ENCODE data around the gene NXF2.
"Not testable (repeated sequence)": the region's sequence is repeated elsewhere in the genome, so short reads cannot be mapped to it uniquely, and the experiment has no call there.

The NXF2 gene

DNA sequence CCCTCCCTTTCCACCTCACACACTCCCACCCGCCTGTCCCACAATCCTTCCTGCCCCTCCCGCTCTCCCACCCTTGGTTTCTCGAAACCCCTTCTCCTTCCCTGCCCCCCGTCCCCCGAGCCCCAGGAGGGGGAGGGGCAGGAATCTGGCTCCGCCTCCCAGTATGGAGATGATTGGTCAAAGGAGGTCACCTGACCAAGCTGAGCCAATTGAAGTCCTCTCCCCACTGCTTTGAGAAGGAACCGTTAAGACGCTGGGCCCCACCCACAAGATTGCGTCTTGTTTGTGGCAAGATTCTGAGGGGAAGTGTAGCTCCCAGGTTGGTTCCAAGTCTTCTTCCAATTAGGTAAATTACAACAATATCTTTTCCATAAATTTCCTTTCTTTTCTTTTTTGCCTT lies at the start of gene NXF2:
TSS of gene NXF2 (plus strand) at position 275 of the 400 bp plus-strand sequence. CDS start 59,912 bp downstream, outside the sequence.
- not testable (repeated sequence) for H3K27ac ChIP-seq (ENCODE audit: low read depth, low read length); H3K4me1 ChIP-seq (ENCODE audit: control insufficient read depth, low read length); H3K9me3 ChIP-seq (ENCODE audit: control insufficient read depth, insufficient read depth, low read length); H3K4me3 ChIP-seq (ENCODE audit: low read length); H4K20me1 ChIP-seq (ENCODE audit: control insufficient read depth, insufficient read depth, low read depth, low read length); H3F3A ChIP-seq (ENCODE audit: control insufficient read depth, insufficient read depth); H3K36me3 ChIP-seq (ENCODE audit: control insufficient read depth, low read length); H3K27me3 ChIP-seq (ENCODE audit: control insufficient read depth, low read length); H3K4me2 ChIP-seq (ENCODE audit: low read length); H3K79me2 ChIP-seq (ENCODE audit: control insufficient read depth, low read length); H3K9me2 ChIP-seq (replicated peaks; ENCODE audit: control insufficient read depth, low read length)

GRCh38 chrX:102207940-102208339 lies 39.0 kb upstream of the NXF2 start:
- not testable (repeated sequence) for H3K27me3 ChIP-seq (ENCODE audit: control insufficient read depth, low read length); H3K79me2 ChIP-seq (ENCODE audit: control insufficient read depth, low read length); H3K4me1 ChIP-seq (ENCODE audit: control insufficient read depth, low read length)

GRCh38 chrX:102214986-102215385 lies 32.0 kb upstream of the NXF2 start, which contains the start of gene TCP11X1:
TCP11X1 (plus strand) TSS chrX:102215301.
- not testable (repeated sequence) for H3K36me3 ChIP-seq (ENCODE audit: control insufficient read depth, low read length); H4K20me1 ChIP-seq (ENCODE audit: control insufficient read depth, insufficient read depth, low read depth, low read length); H3K27ac ChIP-seq (ENCODE audit: low read depth, low read length); H3K9me2 ChIP-seq (replicated peaks; ENCODE audit: control insufficient read depth, low read length); H3K4me1 ChIP-seq (ENCODE audit: control insufficient read depth, low read length); H3K4me3 ChIP-seq (ENCODE audit: low read length); H3K9me3 ChIP-seq (ENCODE audit: control insufficient read depth, insufficient read depth, low read length); H3F3A ChIP-seq (ENCODE audit: control insufficient read depth, insufficient read depth); H3K4me2 ChIP-seq (ENCODE audit: low read length); H3K79me2 ChIP-seq (ENCODE audit: control insufficient read depth, low read length); H3K27me3 ChIP-seq (ENCODE audit: control insufficient read depth, low read length)

More at GRCh38 chrX:102207940-102208339, 39.0 kb upstream of the NXF2 start:
- H3K4me3 ChIP-seq (ENCODE audit: low read length); H3K36me3 ChIP-seq (ENCODE audit: control insufficient read depth, low read length); H4K20me1 ChIP-seq (ENCODE audit: control insufficient read depth, insufficient read depth, low read depth, low read length); H3F3A ChIP-seq (ENCODE audit: control insufficient read depth, insufficient read depth); H3K9me3 ChIP-seq (ENCODE audit: control insufficient read depth, insufficient read depth, low read length); H3K9me2 ChIP-seq (replicated peaks; ENCODE audit: control insufficient read depth, low read length); H3K27ac ChIP-seq (ENCODE audit: low read depth, low read length); H3K4me2 ChIP-seq (ENCODE audit: low read length): not testable (repeated sequence)

DNA sequence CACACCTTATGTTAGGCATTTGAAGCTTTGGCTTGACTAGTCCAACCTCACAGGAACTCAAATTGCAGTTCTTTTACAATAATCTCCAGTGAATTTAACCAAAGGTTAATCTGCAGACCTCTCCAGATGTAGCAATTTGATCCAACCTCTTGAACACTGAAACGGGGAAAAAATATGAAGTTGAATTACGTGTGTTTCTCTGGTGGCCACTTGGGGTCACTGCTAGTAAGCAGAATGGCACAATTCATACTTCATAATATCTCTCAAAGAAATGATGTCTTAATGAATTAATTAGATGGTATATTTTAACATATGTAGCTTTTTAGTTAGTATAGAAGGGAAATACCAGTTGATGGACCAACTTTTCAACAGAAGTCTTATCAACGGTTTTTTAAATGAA lies 30.5 kb upstream of the NXF2 start:
- not testable (repeated sequence) for H3K9me2 ChIP-seq (replicated peaks; ENCODE audit: control insufficient read depth, low read length); H3K27ac ChIP-seq (ENCODE audit: low read depth, low read length); H3K4me3 ChIP-seq (ENCODE audit: low read length); H3F3A ChIP-seq (ENCODE audit: control insufficient read depth, insufficient read depth); H3K4me1 ChIP-seq (ENCODE audit: control insufficient read depth, low read length); H3K36me3 ChIP-seq (ENCODE audit: control insufficient read depth, low read length); H3K27me3 ChIP-seq (ENCODE audit: control insufficient read depth, low read length); H3K79me2 ChIP-seq (ENCODE audit: control insufficient read depth, low read length); H3K4me2 ChIP-seq (ENCODE audit: low read length); H3K9me3 ChIP-seq (ENCODE audit: control insufficient read depth, insufficient read depth, low read length); H4K20me1 ChIP-seq (ENCODE audit: control insufficient read depth, insufficient read depth, low read depth, low read length)

- H3K36me3 ChIP-seq (ENCODE audit: control insufficient read depth, low read length); H3K27ac ChIP-seq (ENCODE audit: low read depth, low read length): not testable (repeated sequence)
These were observed 11.3 kb upstream of the NXF2 start for GRCh38 chrX:102235678-102236077.

DNA sequence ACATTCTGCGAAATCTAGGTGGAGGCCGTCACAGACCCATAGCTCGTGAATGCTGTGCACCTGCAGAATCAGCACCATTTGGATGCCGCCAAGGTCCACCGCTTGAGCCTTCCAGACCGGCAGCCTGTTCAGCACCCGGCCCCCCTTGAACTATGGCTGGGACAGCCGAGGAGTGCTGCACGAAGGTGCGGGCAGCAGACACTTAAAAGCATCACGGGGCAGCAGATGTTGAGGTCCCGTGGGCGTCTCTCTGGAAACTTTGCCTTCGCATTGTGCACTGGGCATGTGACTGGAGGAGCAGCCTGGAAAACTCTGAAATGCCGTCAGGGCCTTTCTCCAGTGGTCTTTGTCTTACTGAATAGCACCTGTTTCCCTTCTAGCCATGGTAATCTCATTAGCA lies 6.7 kb upstream of the NXF2 start:
- H4K20me1 ChIP-seq (ENCODE audit: control insufficient read depth, insufficient read depth, low read depth, low read length); H3K9me3 ChIP-seq (ENCODE audit: control insufficient read depth, insufficient read depth, low read length); H3F3A ChIP-seq (ENCODE audit: control insufficient read depth, insufficient read depth); H3K4me1 ChIP-seq (ENCODE audit: control insufficient read depth, low read length); H3K36me3 ChIP-seq (ENCODE audit: control insufficient read depth, low read length); H3K9me2 ChIP-seq (replicated peaks; ENCODE audit: control insufficient read depth, low read length); H3K27ac ChIP-seq (ENCODE audit: low read depth, low read length); H3K79me2 ChIP-seq (ENCODE audit: control insufficient read depth, low read length); H3K27me3 ChIP-seq (ENCODE audit: control insufficient read depth, low read length); H3K4me3 ChIP-seq (ENCODE audit: low read length); H3K4me2 ChIP-seq (ENCODE audit: low read length): not testable (repeated sequence)

More at GRCh38 chrX:102235678-102236077, 11.3 kb upstream of the NXF2 start:
- H4K20me1 ChIP-seq (ENCODE audit: control insufficient read depth, insufficient read depth, low read depth, low read length); H3K9me2 ChIP-seq (replicated peaks; ENCODE audit: control insufficient read depth, low read length); H3K79me2 ChIP-seq (ENCODE audit: control insufficient read depth, low read length); H3K4me1 ChIP-seq (ENCODE audit: control insufficient read depth, low read length); H3K4me2 ChIP-seq (ENCODE audit: low read length); H3K4me3 ChIP-seq (ENCODE audit: low read length); H3K9me3 ChIP-seq (ENCODE audit: control insufficient read depth, insufficient read depth, low read length); H3F3A ChIP-seq (ENCODE audit: control insufficient read depth, insufficient read depth); H3K27me3 ChIP-seq (ENCODE audit: control insufficient read depth, low read length): not testable (repeated sequence)

GRCh38 chrX:102272231-102272630 lies 25.3 kb downstream of the NXF2 start:
- H3K9me2 ChIP-seq (replicated peaks; ENCODE audit: control insufficient read depth, low read length); H3K36me3 ChIP-seq (ENCODE audit: control insufficient read depth, low read length); H3K4me3 ChIP-seq (ENCODE audit: low read length); H3K4me2 ChIP-seq (ENCODE audit: low read length); H3K79me2 ChIP-seq (ENCODE audit: control insufficient read depth, low read length); H3K27me3 ChIP-seq (ENCODE audit: control insufficient read depth, low read length); H3F3A ChIP-seq (ENCODE audit: control insufficient read depth, insufficient read depth); H3K27ac ChIP-seq (ENCODE audit: low read depth, low read length); H3K9me3 ChIP-seq (ENCODE audit: control insufficient read depth, insufficient read depth, low read length); H3K4me1 ChIP-seq (ENCODE audit: control insufficient read depth, low read length); H4K20me1 ChIP-seq (ENCODE audit: control insufficient read depth, insufficient read depth, low read depth, low read length): not testable (repeated sequence)
